Stimulated activated naive CD4-positive, alpha-beta T cell treated with Interleukin-2 at 50 U/mL for 16 hours (primary cell): ENCODE results near the gene TEKT3.

Source experiments
- DNase-seq: peaks from one replicate; lab custom pipeline; 2025; lab: John Stamatoyannopoulos, UW

Gene TEKT3

GRCh38 chr17:15341385-15341849, at the start of gene TEKT3:
Gene TEKT3 (minus strand): TSS chr17:15341597. CDS start chr17:15331585, 10,012 bp downstream.
- no peak for DNase-seq

- no peak for DNase-seq
Observed at GRCh38 chr17:15388356-15389041, 47.1 kb upstream of the TEKT3 start.

- DNase-seq = no peak
Observed at GRCh38 chr17:15386083-15386482, 44.7 kb upstream of the TEKT3 start.

- no peak for DNase-seq
Observed at GRCh38 chr17:15385305-15385704, 43.9 kb upstream of the TEKT3 start.

GRCh38 chr17:15384142-15384787, 42.9 kb upstream of the TEKT3 start:
- no peak for DNase-seq

GRCh38 chr17:15382914-15383313, 41.5 kb upstream of the TEKT3 start:
- DNase-seq = no peak

GRCh38 chr17:15381707-15382106, 40.3 kb upstream of the TEKT3 start:
- DNase-seq = no peak

GRCh38 chr17:15380446-15380845, 39.0 kb upstream of the TEKT3 start:
- no peak for DNase-seq

- DNase-seq = no peak
Observed at GRCh38 chr17:15379659-15380058, 38.3 kb upstream of the TEKT3 start.

- DNase-seq = no peak
Observed at GRCh38 chr17:15378243-15378642, 36.8 kb upstream of the TEKT3 start.

GRCh38 chr17:15377616-15378015, 36.2 kb upstream of the TEKT3 start:
- DNase-seq = no peak

- no peak for DNase-seq
Observed at GRCh38 chr17:15377200-15377599, 35.8 kb upstream of the TEKT3 start.

- no peak for DNase-seq
Observed at GRCh38 chr17:15371376-15372130, 30.2 kb upstream of the TEKT3 start.

- no peak for DNase-seq
Observed at GRCh38 chr17:15368600-15368999, 27.2 kb upstream of the TEKT3 start.

GRCh38 chr17:15366026-15366425, 24.6 kb upstream of the TEKT3 start:
- no peak for DNase-seq

- no peak for DNase-seq
Observed at GRCh38 chr17:15364615-15365014, 23.2 kb upstream of the TEKT3 start.

GRCh38 chr17:15363702-15364101, 22.3 kb upstream of the TEKT3 start:
- no peak for DNase-seq

GRCh38 chr17:15361592-15361991, 20.2 kb upstream of the TEKT3 start:
- DNase-seq = no peak

GRCh38 chr17:15361151-15361550, 19.8 kb upstream of the TEKT3 start:
- no peak for DNase-seq

GRCh38 chr17:15354256-15354655, 12.9 kb upstream of the TEKT3 start:
- DNase-seq = no peak

- DNase-seq = no peak
Observed at GRCh38 chr17:15351925-15352324, 10.5 kb upstream of the TEKT3 start.

GRCh38 chr17:15351478-15351840, 10.1 kb upstream of the TEKT3 start:
- no peak for DNase-seq
